Measurements from ENCODE around the gene CAMK1D. TPM values are rescaled to one million over a fixed set of nuclear protein-coding genes. Genes with fewer than 3 reads are reported as not detected.

CAMK1D gene
- total and polyA plus RNA-seq, 10 of the 15 experiments (the other 5 are each of a cell fraction or from before 2014, with no cell fraction given), result 2.1 to 35.5 (median 14.7) TPM

DNA sequence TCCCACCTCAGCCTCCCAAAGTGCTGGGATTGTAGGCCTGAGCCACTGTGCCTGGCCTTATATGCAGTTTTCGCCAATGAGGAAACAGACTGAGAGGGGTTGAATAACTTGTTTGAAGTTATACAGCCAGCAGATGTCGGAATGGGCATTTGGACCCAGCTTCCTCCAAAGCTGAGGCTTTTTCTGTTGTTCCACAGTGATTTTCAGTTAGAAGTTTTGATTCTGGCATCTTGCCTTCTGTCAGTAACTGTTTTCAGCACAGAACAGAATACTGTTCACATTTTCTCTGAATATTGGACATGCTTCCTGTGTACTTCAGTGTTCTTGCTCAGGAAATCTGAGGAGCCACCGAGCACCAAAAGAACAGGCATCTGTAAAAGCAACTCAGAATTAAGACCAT, 287.2 kb downstream of the CAMK1D start:
- H2AFZ ChIP-seq (ENCODE audit: control insufficient read depth, low read depth, low read length), result no peak overlapping the region
- POLR2A ChIA-PET, result no interaction called here
- no peak for TF ChIP-seq PAX5 (IDR thresholded peaks at IDR 0.05; ENCODE audit: borderline replicate concordance, low read depth, low read length)
- TF ChIP-seq EGR1 (IDR thresholded peaks at IDR 0.05; ENCODE audit: borderline replicate concordance in 1 of 2, low read depth in 2 of 2, low read length in 2 of 2), result no peak
- TF ChIP-seq, protein P1, sequence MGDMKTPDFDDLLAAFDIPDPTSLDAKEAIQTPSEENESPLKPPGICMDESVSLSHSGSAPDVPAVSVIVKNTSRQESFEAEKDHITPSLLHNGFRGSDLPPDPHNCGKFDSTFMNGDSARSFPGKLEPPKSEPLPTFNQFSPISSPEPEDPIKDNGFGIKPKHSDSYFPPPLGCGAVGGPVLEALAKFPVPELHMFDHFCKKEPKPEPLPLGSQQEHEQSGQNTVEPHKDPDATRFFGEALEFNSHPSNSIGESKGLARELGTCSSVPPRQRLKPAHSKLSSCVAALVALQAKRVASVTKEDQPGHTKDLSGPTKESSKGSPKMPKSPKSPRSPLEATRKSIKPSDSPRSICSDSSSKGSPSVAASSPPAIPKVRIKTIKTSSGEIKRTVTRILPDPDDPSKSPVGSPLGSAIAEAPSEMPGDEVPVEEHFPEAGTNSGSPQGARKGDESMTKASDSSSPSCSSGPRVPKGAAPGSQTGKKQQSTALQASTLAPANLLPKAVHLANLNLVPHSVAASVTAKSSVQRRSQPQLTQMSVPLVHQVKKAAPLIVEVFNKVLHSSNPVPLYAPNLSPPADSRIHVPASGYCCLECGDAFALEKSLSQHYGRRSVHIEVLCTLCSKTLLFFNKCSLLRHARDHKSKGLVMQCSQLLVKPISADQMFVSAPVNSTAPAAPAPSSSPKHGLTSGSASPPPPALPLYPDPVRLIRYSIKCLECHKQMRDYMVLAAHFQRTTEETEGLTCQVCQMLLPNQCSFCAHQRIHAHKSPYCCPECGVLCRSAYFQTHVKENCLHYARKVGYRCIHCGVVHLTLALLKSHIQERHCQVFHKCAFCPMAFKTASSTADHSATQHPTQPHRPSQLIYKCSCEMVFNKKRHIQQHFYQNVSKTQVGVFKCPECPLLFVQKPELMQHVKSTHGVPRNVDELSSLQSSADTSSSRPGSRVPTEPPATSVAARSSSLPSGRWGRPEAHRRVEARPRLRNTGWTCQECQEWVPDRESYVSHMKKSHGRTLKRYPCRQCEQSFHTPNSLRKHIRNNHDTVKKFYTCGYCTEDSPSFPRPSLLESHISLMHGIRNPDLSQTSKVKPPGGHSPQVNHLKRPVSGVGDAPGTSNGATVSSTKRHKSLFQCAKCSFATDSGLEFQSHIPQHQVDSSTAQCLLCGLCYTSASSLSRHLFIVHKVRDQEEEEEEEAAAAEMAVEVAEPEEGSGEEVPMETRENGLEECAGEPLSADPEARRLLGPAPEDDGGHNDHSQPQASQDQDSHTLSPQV (IDR thresholded peaks at IDR 0.05), result no peak
- no peak for TF ChIP-seq SUPT20H (IDR thresholded peaks at IDR 0.05; ENCODE audit: borderline replicate concordance, control insufficient read depth, low read depth, low read length)
- TF ChIP-seq MEF2B (IDR thresholded peaks at IDR 0.05; ENCODE audit: partially characterized antibody, poor library complexity, severe bottlenecking), result no peak
- TF ChIP-seq, protein P2, sequence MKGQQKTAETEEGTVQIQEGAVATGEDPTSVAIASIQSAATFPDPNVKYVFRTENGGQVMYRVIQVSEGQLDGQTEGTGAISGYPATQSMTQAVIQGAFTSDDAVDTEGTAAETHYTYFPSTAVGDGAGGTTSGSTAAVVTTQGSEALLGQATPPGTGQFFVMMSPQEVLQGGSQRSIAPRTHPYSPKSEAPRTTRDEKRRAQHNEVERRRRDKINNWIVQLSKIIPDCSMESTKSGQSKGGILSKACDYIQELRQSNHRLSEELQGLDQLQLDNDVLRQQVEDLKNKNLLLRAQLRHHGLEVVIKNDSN (IDR thresholded peaks at IDR 0.05; ENCODE audit: borderline replicate concordance, extremely low read length, insufficient read depth, low read depth, low read length), result no peak
- TF ChIP-seq, protein P3, sequence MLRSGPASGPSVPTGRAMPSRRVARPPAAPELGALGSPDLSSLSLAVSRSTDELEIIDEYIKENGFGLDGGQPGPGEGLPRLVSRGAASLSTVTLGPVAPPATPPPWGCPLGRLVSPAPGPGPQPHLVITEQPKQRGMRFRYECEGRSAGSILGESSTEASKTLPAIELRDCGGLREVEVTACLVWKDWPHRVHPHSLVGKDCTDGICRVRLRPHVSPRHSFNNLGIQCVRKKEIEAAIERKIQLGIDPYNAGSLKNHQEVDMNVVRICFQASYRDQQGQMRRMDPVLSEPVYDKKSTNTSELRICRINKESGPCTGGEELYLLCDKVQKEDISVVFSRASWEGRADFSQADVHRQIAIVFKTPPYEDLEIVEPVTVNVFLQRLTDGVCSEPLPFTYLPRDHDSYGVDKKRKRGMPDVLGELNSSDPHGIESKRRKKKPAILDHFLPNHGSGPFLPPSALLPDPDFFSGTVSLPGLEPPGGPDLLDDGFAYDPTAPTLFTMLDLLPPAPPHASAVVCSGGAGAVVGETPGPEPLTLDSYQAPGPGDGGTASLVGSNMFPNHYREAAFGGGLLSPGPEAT (IDR thresholded peaks at IDR 0.05; ENCODE audit: low read depth), result no peak
- no peak for TF ChIP-seq EP300 (IDR thresholded peaks at IDR 0.05; ENCODE audit: borderline replicate concordance in 1 of 2, control insufficient read depth in 1 of 2, low read depth in 2 of 2, low read length in 2 of 2)
- no peak for TF ChIP-seq SREBF1 (IDR thresholded peaks at IDR 0.05; ENCODE audit: low read length)
- no peak for TF ChIP-seq IKZF2 (IDR thresholded peaks at IDR 0.05)
- H3K27me3 ChIP-seq (replicated peaks in 1 of 2; ENCODE audit: control insufficient read depth in 2 of 2, insufficient read depth in 2 of 2, low read length in 1 of 2), result no peaks in the 10 kb centered on the region
- intact Hi-C loops (cut with micrococcal nuclease; ENCODE audit: unreplicated experiment) (no loop called here), in situ Hi-C loops (cut with MboI) (no loop called here)
- no peak overlapping the region for H3K4me2 ChIP-seq (ENCODE audit: control insufficient read depth, insufficient read depth)
- RAD21 ChIA-PET (ENCODE audit: unreplicated experiment), result no interaction called here
- H3K4me3 ChIP-seq, result no peak overlapping the region
- H4K20me1 ChIP-seq (ENCODE audit: control insufficient read depth, insufficient read depth), result no peaks in the 10 kb centered on the region
- no peaks in the 10 kb centered on the region; a peak in 1 of 4 replicates for H3K36me3 ChIP-seq (ENCODE audit: control insufficient read depth in 2 of 2, insufficient read depth in 2 of 2, low read length in 1 of 2)
- no peaks in the 10 kb centered on the region; the same call in 1 of the 2 replicates for H3K79me2 ChIP-seq (ENCODE audit: control insufficient read depth, insufficient read depth, low read length)
- H3K4me1 ChIP-seq (ENCODE audit: control insufficient read depth, insufficient read depth, low read length), result peaks cover 4% of the 10 kb centered on the region
- CTCF ChIA-PET, result no interaction called here
- BruUV-seq (replicated peaks), result no TSS peak
- no peak overlapping the region for H3K27ac ChIP-seq (ENCODE audit: control insufficient read depth, insufficient read depth)
- no peak overlapping the region for H3K9ac ChIP-seq (ENCODE audit: control insufficient read depth, insufficient read depth, low read length)
- 98% methylated on average over 3 of the region's 3 CpGs for WGBS (ENCODE audit: insufficient coverage, insufficient replicate concordance, low lambda C conversion rate, missing lambda C conversion rate)
- DNase-seq (ENCODE audit: low read depth, low spot score) (no peak), ATAC-seq (no peak), FAIRE-seq (no peak)
- no peaks in the 10 kb centered on the region; the same call in 2 of the 3 replicates for H3K9me3 ChIP-seq (replicated peaks; ENCODE audit: control insufficient read depth, insufficient read depth, low read length)
- SMC1A ChIA-PET (ENCODE audit: uncharacterized antibody, unreplicated experiment), result no interaction called here

All from GM12878 (cell line).